Measurements from ENCODE around the gene IRAK3.

The IRAK3 gene

GRCh38 chr12:66187036-66187435 is 2.0 kb upstream of the IRAK3 start:
- TF ChIP-seq CREB1 (IDR thresholded peaks at IDR 0.05; ENCODE audit: low read depth) (no peak), FOXM1 (IDR thresholded peaks at IDR 0.05; ENCODE audit: borderline replicate concordance, low read depth) (no peak), TEAD4 (IDR thresholded peaks at IDR 0.05) (no peak), MAX (IDR thresholded peaks at IDR 0.05) (no peak), CEBPB (IDR thresholded peaks at IDR 0.05) (no peak), RAD21 (IDR thresholded peaks at IDR 0.05; ENCODE audit: low read depth) (no peak), REST (IDR thresholded peaks at IDR 0.05; ENCODE audit: low read depth) (no peak), USF1 (IDR thresholded peaks at IDR 0.05) (no peak), YY1 (IDR thresholded peaks at IDR 0.05; ENCODE audit: low read depth) (no peak), TAF1 (IDR thresholded peaks at IDR 0.05; ENCODE audit: low read depth) (no peak), EGR1 (IDR thresholded peaks at IDR 0.05) (no peak), TCF12 (IDR thresholded peaks at IDR 0.05; ENCODE audit: low read depth) (no peak), ZBTB7A (IDR thresholded peaks at IDR 0.05; ENCODE audit: low read depth) (no peak), EP300 (IDR thresholded peaks at IDR 0.05; ENCODE audit: borderline replicate concordance) (no peak), NFIC (IDR thresholded peaks at IDR 0.05) (no peak)

DNA sequence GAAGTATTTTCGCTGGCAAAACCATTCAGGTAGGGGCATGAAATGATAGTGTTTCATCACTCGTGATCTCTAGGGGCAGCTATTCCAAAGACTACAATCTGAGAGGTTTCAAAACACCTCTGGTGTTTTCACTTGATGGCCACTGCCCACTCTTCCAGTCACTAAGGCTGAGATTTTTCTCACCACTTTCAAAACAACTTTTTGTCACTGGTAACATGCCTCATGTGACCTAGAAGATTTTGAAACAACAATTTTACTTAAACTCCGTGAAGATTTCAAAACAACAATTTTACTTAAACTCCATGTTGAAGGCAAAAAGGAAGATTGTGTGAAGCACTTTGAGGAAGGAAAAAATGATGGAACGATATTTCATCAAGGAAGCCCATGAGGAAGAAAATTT is 1.2 kb upstream of the IRAK3 start:
- no peak for TF ChIP-seq CEBPB (IDR thresholded peaks at IDR 0.05)
- no peak for TF ChIP-seq TCF12 (IDR thresholded peaks at IDR 0.05; ENCODE audit: low read depth)
- no peak for TF ChIP-seq TEAD4 (IDR thresholded peaks at IDR 0.05)
- TF ChIP-seq YY1 (IDR thresholded peaks at IDR 0.05; ENCODE audit: low read depth) = no peak
- no peak for TF ChIP-seq ZBTB7A (IDR thresholded peaks at IDR 0.05; ENCODE audit: low read depth)
- TF ChIP-seq REST (IDR thresholded peaks at IDR 0.05; ENCODE audit: low read depth) = no peak
- TF ChIP-seq USF1 (IDR thresholded peaks at IDR 0.05) = no peak
- no peak for TF ChIP-seq FOXM1 (IDR thresholded peaks at IDR 0.05; ENCODE audit: borderline replicate concordance, low read depth)
- no peak for TF ChIP-seq EP300 (IDR thresholded peaks at IDR 0.05; ENCODE audit: borderline replicate concordance)
- no peak for TF ChIP-seq MAX (IDR thresholded peaks at IDR 0.05)
- TF ChIP-seq NFIC (IDR thresholded peaks at IDR 0.05) = no peak
- no peak for TF ChIP-seq RAD21 (IDR thresholded peaks at IDR 0.05; ENCODE audit: low read depth)

DNA sequence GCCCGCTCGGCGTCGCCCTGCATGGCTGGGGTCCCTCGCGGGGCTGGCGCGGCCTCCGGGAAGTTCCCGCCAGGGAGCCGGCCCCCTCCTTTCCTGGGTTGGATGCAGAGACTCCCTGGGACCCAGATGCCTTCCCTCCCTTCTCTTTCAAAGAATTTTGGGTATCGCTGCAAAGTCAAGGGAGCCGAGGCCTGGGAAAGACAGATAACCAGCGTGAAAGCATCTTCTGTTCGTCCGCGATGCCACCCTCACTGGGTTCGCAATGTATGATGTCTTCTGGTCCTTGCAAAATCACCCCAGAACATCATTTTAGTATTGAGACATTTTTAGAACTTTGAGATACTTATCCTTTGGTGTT is 451 bp downstream of the IRAK3 start:
- TF ChIP-seq CREB1 (IDR thresholded peaks at IDR 0.05; ENCODE audit: low read depth) (no peak), NFIC (IDR thresholded peaks at IDR 0.05) (no peak), ZBTB7A (IDR thresholded peaks at IDR 0.05; ENCODE audit: low read depth) (no peak), EP300 (IDR thresholded peaks at IDR 0.05; ENCODE audit: borderline replicate concordance) (no peak), USF1 (IDR thresholded peaks at IDR 0.05) (no peak), FOXM1 (IDR thresholded peaks at IDR 0.05; ENCODE audit: borderline replicate concordance, low read depth) (no peak), TEAD4 (IDR thresholded peaks at IDR 0.05) (no peak), CEBPB (IDR thresholded peaks at IDR 0.05) (no peak), EGR1 (IDR thresholded peaks at IDR 0.05) (no peak), MAX (IDR thresholded peaks at IDR 0.05) (no peak), YY1 (IDR thresholded peaks at IDR 0.05; ENCODE audit: low read depth) (no peak), REST (IDR thresholded peaks at IDR 0.05; ENCODE audit: low read depth) (no peak), TAF1 (IDR thresholded peaks at IDR 0.05; ENCODE audit: low read depth) (no peak), RAD21 (IDR thresholded peaks at IDR 0.05; ENCODE audit: low read depth) (no peak), TCF12 (IDR thresholded peaks at IDR 0.05; ENCODE audit: low read depth) (no peak)

DNA sequence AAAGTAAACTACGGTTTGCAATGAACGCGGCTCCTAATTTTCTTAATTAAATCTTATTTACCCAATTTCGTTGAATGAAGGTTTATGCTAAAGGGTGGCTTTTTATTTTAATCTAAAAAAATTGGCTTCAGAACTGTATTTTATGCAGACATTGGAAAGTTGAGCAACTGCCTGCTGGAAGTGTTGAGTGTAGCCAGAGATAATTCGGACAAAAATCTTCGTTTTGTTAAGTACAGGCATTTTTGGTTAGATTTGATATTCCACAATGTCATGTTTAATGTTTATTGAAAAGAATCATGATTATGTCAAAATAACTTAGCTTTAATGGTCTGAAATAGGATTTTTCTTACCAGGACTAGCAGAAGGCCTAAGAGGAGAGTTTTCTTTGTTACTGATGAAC is 875 bp downstream of the IRAK3 start:
- no peak for TF ChIP-seq FOXM1 (IDR thresholded peaks at IDR 0.05; ENCODE audit: borderline replicate concordance, low read depth)
- no peak for TF ChIP-seq MAX (IDR thresholded peaks at IDR 0.05)
- TF ChIP-seq TEAD4 (IDR thresholded peaks at IDR 0.05) = no peak
- no peak for TF ChIP-seq USF1 (IDR thresholded peaks at IDR 0.05)
- no peak for TF ChIP-seq EP300 (IDR thresholded peaks at IDR 0.05; ENCODE audit: borderline replicate concordance)
- no peak for TF ChIP-seq RAD21 (IDR thresholded peaks at IDR 0.05; ENCODE audit: low read depth)
- no peak for TF ChIP-seq CREB1 (IDR thresholded peaks at IDR 0.05; ENCODE audit: low read depth)
- no peak for TF ChIP-seq YY1 (IDR thresholded peaks at IDR 0.05; ENCODE audit: low read depth)
- TF ChIP-seq REST (IDR thresholded peaks at IDR 0.05; ENCODE audit: low read depth) = no peak
- no peak for TF ChIP-seq CEBPB (IDR thresholded peaks at IDR 0.05)
- TF ChIP-seq TCF12 (IDR thresholded peaks at IDR 0.05; ENCODE audit: low read depth) = no peak
- TF ChIP-seq TAF1 (IDR thresholded peaks at IDR 0.05; ENCODE audit: low read depth) = no peak
- no peak for TF ChIP-seq ZBTB7A (IDR thresholded peaks at IDR 0.05; ENCODE audit: low read depth)
- no peak for TF ChIP-seq EGR1 (IDR thresholded peaks at IDR 0.05)
- TF ChIP-seq NFIC (IDR thresholded peaks at IDR 0.05) = no peak
